NCI-H82 (cell line): Measurements from ENCODE around the gene PFKFB4.
A peak's percentile ranks its signal among the peaks of the same experiment; 100 is the strongest.

Experiments used
- DNase-seq: peaks from one replicate; lab custom pipeline; 2025; lab: John Stamatoyannopoulos, UW

Gene PFKFB4

DNA sequence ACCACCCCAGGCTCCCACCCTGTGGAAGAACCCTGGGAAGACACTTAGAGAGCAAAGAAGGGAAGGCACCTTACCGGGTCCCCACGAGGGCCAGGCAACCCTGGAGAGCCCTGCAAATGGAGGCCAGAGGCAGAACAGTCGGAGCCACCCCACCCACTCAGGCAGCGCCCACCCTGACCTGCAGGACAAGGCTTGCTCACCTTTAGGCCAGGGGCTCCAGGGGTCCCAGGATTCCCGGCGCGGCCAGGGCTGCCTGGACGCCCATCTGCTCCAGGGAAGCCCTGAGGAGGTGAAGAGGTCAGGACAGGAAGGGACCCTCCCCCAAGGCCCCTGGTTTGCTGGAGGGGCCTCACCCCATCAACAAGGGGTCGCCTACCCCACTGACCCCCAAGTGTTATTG is 28.2 kb upstream of the PFKFB4 start:
- no peak for DNase-seq

DNA sequence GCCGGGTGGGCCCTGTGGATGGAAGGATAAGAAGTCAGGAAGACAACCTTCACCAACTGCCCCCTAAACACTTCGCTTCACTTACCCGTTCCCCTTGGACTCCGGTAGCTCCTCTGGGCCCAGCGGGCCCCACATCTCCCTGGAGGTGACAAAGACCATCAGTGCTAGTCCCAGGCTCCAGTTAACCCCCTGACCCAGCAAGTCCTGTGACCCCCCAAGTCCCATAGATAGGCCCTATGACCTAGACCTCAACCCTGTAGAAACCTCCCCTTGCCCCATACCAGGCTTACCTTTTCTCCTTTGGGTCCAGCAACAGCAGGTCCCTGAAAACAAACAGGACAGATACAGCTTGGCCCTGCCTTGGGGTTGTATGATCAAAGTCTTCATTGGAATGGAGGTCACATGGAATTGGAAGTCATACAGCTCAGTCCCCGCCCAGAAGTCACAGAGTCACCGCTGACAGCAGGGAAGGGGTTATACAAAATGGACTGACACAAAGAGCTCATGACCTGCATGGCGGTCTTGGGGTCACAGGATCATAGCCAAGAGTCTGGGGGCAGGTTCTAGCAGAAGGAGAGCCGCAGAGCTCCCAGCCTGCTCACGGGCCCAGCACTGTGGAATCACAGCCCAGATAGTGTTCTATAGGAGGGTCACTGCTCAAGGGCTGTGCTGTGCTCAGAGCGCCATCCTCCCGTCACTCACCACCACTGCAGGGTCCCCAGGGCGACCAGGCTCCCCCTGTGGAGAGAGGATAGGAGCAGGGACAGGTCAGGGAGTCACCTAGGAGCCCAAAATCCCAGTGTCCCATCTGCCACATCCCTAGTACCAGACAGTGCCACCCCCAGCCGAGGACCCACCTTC is 25.2 kb upstream of the PFKFB4 start:
- DNase-seq: no peak

DNA sequence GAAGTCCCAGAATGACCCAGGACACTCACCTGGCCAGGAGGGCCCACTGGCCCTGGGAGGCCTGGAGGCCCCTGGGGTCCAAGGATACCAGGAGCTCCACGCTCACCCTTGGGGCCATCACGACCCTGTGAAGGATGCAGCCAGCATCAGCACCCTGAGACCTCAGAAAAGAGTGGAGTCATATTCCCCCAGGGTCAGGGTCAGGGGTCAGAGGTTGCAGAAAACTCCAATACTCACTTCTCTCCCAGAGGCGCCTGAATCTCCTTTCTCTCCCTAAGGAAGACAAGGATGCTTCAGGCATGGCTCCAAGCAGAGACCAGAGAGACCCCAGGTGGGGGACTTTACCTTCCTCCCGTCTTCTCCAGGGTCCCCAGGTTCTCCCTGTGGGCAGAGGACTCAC is 20.0 kb upstream of the PFKFB4 start:
- DNase-seq: no peak

DNA sequence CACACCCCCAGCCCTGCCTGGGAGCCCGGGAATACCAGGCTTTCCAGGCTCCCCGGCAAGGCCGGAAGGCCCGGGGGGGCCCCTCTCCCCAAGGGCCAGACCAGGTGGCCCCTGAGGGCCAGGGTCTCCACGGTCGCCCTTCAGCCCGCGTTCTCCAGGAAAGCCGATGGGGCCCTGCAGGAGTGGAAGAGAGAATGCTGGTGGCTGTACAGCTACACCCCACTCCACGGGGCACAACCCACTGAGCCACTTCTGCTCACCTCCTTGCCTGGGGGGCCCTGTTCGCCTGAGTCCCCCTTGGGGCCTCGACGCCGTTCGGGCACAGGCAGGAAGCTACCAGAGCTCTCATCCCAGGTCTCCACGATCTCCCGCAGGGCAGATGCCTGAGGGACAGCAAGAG is 18.8 kb upstream of the PFKFB4 start:
- DNase-seq: no peak

DNA sequence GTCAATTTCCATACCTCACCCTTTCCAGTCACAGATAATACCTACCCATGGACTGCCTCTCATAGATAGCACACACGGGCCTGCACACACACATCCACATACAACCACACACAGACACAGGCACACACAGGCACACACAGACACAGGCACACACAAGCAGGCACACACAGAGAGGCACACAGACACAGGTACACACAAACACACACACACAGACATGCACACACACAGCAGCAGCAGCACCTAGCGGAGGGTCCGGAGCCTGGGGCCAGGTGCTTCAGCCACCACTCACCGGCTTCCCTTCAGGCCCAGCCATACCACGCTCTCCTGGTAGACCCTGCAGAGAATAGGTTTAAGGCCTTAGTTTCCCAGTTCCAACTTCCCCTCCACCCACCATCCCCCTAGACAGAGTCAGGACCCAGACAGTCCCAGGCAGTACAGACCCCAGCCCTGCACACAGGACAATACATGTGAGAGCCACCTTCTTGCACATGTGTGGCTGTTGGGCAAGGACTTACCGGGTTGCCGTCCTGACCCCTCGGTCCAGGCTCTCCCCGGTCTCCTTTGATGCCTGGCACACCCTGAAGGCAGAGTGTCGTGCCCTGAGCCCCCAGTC is 17.5 kb upstream of the PFKFB4 start:
- no peak for DNase-seq

DNA sequence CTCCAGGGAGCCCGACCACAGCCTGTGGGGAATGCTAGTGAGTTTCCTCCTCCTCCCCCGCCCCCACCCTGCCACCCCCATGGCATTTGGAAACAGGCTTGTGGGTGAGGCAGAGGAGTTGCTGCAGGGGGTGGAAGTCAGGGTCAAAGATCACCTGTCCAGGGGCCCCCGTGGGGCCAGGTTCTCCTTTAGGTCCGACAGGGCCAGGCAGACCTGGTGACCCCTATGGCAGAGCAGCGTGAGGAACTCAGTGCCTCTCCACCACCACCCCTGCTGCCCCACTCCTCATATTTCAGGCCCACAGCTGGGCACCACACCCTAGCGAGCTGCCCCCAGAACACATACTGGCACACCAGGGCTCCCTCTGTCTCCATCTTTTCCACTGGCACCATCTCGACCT is 15.9 kb upstream of the PFKFB4 start:
- no peak for DNase-seq

- DNase-seq: no peak
Measured at GRCh38 chr3:48571938-48572337, 15.3 kb upstream of the PFKFB4 start.

GRCh38 chr3:48569808-48570450 is 13.3 kb upstream of the PFKFB4 start:
- no peak for DNase-seq

DNA sequence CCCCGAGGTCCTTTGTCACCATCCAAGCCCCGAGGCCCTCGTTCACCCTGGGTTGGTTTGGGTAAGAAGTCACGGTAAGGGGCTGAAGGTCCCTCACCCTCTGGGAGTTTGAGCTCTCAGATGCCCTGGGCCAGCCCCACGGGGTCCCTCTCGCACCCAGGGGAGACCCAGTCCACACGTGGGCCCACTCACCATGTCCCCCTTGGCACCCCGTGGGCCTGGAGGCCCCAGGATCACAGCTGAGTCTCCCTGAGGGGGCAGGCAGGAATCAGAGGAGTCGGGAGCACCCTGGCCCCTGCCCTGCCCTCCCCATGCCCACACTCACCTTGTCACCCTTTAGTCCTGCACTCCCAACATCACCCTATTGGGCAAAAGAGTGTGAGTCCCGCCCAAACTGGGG is 12.8 kb upstream of the PFKFB4 start:
- no peak for DNase-seq

GRCh38 chr3:48568476-48568875 is 11.9 kb upstream of the PFKFB4 start:
- no peak for DNase-seq

DNA sequence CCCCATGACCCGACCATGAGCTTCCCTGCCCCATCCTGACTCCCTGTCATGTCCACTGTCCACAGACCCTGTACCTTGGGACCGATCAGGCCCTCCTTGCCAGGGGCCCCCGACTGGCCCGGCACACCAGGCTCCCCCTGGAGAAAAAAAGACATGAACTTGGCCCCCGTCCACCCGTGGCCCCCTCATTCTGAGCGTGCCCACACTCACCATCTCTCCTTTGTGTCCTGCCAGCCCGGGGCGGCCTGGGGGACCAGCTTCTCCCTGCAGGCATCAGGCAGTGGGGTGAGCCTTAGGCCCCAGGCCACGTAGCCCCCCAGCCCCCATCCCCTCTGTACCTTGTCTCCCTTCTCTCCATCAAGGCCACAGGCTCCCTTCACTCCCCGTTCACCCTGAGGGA is 10.9 kb upstream of the PFKFB4 start:
- no peak for DNase-seq

GRCh38 chr3:48567090-48567489 is 10.5 kb upstream of the PFKFB4 start:
- no peak for DNase-seq

DNA sequence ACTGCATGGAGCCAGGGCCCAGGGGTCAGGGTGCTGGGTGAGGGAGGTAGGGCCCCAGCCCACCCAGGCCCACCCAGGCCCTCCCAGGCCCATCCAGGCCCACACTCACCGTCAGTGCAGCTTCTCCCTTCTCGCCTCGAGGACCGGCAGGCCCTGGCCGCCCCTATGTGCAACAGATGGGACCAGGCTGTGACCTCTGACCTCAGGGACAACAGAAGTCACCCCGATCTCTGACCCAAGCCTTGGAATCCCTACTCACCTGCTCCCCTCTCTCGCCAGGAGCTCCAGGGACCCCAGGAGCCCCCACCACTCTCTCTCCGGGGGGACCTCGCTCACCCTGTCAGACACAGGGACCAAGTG is 9.8 kb upstream of the PFKFB4 start:
- DNase-seq: no peak

GRCh38 chr3:48565591-48566400 is 9.2 kb upstream of the PFKFB4 start:
- no peak for DNase-seq

GRCh38 chr3:48565186-48565585 is 8.6 kb upstream of the PFKFB4 start:
- DNase-seq: no peak

DNA sequence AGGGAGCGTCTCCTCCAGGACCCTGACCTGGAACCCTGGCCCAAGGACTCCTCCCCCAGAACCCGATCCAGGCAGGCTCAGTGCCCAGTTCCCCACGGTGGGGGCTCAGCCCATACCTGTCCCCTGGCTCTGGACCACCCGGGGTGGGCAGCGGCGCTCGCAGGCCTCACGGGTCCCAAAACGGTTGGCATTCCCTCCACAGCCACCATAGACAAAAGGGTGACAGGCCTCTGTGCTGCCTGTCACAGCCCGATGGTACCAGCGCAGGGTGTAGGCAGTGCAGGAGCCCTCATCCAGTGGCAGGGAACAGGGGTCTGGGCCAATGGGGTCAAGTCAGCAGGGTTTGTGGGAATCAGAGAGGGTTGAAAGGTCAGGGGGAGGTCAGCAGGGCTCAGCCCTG is 8.1 kb upstream of the PFKFB4 start:
- no peak for DNase-seq

GRCh38 chr3:48564022-48564421 is 7.4 kb upstream of the PFKFB4 start:
- DNase-seq: no peak

DNA sequence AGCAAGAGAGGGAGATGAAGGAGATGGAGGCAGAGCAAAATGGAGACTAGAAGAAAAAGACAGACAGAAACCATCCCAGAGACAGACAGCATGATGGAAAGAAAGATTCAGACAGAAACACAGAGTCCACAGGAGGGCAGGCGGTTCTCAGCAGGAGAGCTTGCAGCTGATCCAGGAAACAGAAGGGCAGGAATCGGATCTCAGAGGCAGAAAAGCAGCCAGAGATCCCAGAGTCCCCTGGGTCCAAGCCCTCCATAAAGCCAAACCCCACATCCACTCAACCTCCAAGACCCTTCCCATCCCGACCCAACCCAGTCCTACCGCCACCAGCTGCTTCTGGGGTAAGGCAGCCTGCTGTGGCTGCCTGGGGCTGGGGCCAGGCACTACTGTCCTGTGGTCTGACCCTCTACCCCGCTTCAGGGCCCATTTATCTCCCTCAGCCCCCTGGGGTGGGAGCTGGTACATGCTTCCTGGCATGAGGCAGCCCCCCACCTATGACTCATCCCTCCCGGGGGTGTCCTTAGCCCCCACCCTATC is 6.8 kb upstream of the PFKFB4 start, which contains the start of gene UCN2:
UCN2 (minus strand) TSS at position 400 of the 537 bp plus-strand sequence. CDS start 657 bp downstream, outside the sequence.
- peak; percentile 30 for DNase-seq

DNA sequence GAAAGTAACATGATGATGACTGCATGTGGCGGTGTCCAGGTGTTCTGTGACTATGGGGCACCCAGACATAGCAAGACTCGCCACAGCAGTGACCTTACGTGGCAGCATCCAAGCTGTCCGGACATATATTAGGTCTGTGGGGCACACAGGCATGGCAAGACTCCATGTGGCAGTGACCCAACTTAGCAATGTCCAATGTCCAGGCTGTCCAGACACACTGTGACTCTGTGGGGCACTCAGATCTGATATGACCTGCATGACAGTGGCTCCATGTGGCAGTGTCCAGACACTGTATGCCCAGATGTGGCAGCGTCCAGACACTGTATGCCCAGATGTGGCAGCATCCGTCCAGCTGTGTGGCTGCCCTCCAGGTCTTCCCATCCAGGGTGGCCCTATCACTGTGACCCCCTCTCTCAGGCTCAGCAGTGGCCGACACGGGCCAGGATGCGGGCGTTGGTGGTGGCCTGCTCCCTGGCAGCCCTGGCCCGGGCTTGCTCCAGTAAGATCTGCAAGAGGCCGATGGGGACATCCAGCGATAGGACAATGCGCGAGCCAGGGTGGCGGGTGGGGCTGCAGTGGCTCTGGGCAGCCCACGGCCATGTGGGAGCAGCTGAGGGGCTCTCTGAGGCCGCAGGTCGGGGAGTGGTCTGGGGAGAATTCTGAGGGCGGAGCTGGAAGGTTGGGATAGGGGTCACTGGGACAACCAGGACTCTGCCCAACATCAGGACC is 5.9 kb upstream of the PFKFB4 start:
- DNase-seq: no peak

DNA sequence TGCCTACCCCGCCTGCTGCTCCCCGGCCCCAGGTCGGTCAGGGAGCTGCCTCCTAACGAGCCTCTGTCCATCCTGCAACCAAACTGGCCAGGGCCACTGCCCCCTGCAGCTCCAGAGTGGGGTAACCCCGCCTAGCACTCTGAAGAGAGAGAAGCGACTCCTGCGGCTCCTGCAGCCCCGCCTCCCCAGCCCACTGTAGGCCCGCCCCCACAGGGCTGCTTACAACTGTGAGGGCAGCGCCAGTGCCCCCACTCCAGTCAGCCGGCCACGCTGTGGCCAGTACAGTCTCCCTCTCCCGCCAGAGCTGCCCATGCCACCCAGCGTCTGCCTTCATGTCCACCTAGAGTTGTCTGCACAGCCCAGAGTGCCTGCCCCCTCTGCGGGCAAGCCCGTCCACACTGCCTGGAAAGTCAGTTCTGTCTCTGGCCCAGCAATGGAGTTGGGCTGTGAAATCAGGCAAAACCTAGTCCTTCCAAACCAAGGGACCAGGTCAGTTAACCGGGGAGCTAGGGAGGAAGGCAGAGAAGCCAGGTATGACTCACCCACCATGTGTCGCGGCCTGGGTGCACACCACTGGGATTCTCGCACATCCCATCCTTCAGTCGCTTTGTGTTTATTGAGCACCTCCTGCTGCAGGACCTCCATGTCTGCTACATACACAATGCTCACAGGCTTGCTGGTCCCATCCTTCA is 4.6 kb upstream of the PFKFB4 start:
- peak; percentile 80 for DNase-seq

DNA sequence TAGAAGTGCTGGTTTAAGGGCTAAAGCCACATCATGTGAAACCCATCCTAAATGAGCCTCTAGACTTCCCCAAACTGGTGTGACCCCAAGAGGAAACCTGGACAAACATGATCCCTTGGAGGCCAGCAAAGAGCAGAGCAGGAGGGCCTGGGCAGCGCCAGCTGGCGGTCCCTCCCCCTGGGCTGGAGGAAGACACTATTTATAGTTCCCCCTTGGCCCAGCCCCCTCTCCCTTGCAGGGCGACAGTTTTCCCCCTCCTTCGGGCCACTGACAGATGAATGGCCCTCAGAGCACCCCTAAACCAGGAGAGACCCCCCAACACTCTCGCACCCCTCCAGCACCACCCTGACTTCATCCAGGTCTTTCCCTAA is 4.0 kb upstream of the PFKFB4 start:
- peak; percentile 68 for DNase-seq
